Right hindlimb (tissue), 1 donor: ENCODE results near the gene FABP6.

Source experiments
- DNase-seq: peaks from one replicate; pipeline ENCODE4 v3.0.0-alpha.2; 2018

The FABP6 gene

GRCh38 chr5:160262151-160263074, 33.1 kb downstream of the FABP6 start:
- peak; percentile 39 for DNase-seq

- DNase-seq: no peak
Measured at GRCh38 chr5:160263326-160263855, 34.1 kb downstream of the FABP6 start.

- DNase-seq: no peak
Measured at GRCh38 chr5:160266044-160266443, 36.7 kb downstream of the FABP6 start.

- DNase-seq: no peak
Measured at GRCh38 chr5:160266752-160267345, 37.5 kb downstream of the FABP6 start.

GRCh38 chr5:160268121-160268520, 38.8 kb downstream of the FABP6 start:
- DNase-seq: no peak

GRCh38 chr5:160269017-160269416, 39.7 kb downstream of the FABP6 start:
- DNase-seq: peak; percentile 47

GRCh38 chr5:160270704-160271103, 41.4 kb downstream of the FABP6 start:
- no peak for DNase-seq

- DNase-seq: peak; percentile 46
Measured at GRCh38 chr5:160271396-160271795, 42.1 kb downstream of the FABP6 start.

- no peak for DNase-seq
Measured at GRCh38 chr5:160271836-160272235, 42.5 kb downstream of the FABP6 start.

- DNase-seq: no peak
Measured at GRCh38 chr5:160272264-160272663, 43.0 kb downstream of the FABP6 start.

- DNase-seq: no peak
Measured at GRCh38 chr5:160272889-160273288, 43.6 kb downstream of the FABP6 start.

- DNase-seq: no peak
Measured at GRCh38 chr5:160274483-160274931, 45.2 kb downstream of the FABP6 start.

GRCh38 chr5:160278343-160278742, 49.0 kb downstream of the FABP6 start:
- no peak for DNase-seq

GRCh38 chr5:160280384-160281095, 51.2 kb downstream of the FABP6 start:
- DNase-seq: no peak

GRCh38 chr5:160281275-160281674, 52.0 kb downstream of the FABP6 start:
- DNase-seq: no peak

GRCh38 chr5:160284291-160284873, 55.1 kb downstream of the FABP6 start:
- DNase-seq: no peak

GRCh38 chr5:160285316-160285715, 56.0 kb downstream of the FABP6 start:
- DNase-seq: no peak

- no peak for DNase-seq
Measured at GRCh38 chr5:160286947-160287346, 57.6 kb downstream of the FABP6 start.

GRCh38 chr5:160287378-160288051, 58.2 kb downstream of the FABP6 start:
- peak; percentile 34 for DNase-seq
